Kidney (tissue), 14 donors: ENCODE measurements around the gene GGTLC2. TPM values are rescaled to one million over a fixed set of nuclear protein-coding genes. Genes with fewer than 3 reads are reported as not detected.
A peak's percentile ranks its signal among the peaks of the same experiment; 100 is the strongest.
"Not testable (repeated sequence)": the region's sequence is repeated elsewhere in the genome, so short reads cannot be mapped to it uniquely, and the experiment has no call there.

Experiments
- DNase-seq, 5 donors: peaks; one replicate each; pipeline ENCODE4 v3.0.0-alpha.2; 2013 to 2020
- FAIRE-seq: peaks from 2 replicates; lab custom pipeline; 2012; peaks lifted over from hg19 to GRCh38; lab: Jason Lieb, UNC
- H3K27ac ChIP-seq, 2 donors: one replicate each; pipeline ENCODE4 v1.7.0; 2013; ENCODE audit warnings: low read depth in 2 of 2, low read length in 2 of 2, inconsistent platforms in 1 of 2
- H3K27me3 ChIP-seq: one replicate; pipeline ENCODE4 v1.7.1; 2013; ENCODE audit warnings: low read length, inconsistent platforms; ENCODE audit not compliant: control insufficient read depth, insufficient read depth
- H3K36me3 ChIP-seq, 3 donors: one replicate each; pipeline versions ENCODE4 v1.7.0 to v1.7.1; 2013; ENCODE audit warnings: low read length in 3 of 3, control low read depth in 1 of 3, inconsistent platforms in 1 of 3; ENCODE audit not compliant: insufficient read depth in 3 of 3, control insufficient read depth in 2 of 3
- H3K4me1 ChIP-seq, 3 donors: one replicate each; pipeline versions ENCODE4 v1.7.0 to v1.7.1; 2013; ENCODE audit warnings: low read length in 3 of 3, inconsistent platforms in 1 of 3, low read depth in 1 of 3; ENCODE audit not compliant: control insufficient read depth in 2 of 3, insufficient read depth in 2 of 3
- H3K4me3 ChIP-seq, 3 donors: one replicate each; pipeline versions ENCODE4 v1.7.0 to v1.8.1; 2013; ENCODE audit warnings: low read length in 3 of 3, control low read depth in 1 of 3, inconsistent platforms in 1 of 3
- H3K9ac ChIP-seq, 3 donors: one replicate each; pipeline versions ENCODE4 v1.7.0 to v1.7.1; 2013; ENCODE audit warnings: low read length in 3 of 3, control low read depth in 1 of 3, inconsistent platforms in 1 of 3
- H3K9me3 ChIP-seq, 3 donors: one replicate each; pipeline versions ENCODE4 v1.7.0 to v1.7.1; 2013; ENCODE audit warnings: low read length in 3 of 3, control low read depth in 1 of 3, inconsistent platforms in 1 of 3; ENCODE audit not compliant: control insufficient read depth in 2 of 3, insufficient read depth in 1 of 3
- intact Hi-C: fragments of 100-400 bp; cut with DNase I; formaldehyde crosslinking; loops from one replicate; pipeline ENCODE4 v1.11.1; 2022
- polyA plus RNA-seq: library from polyadenylated mRNA; stranded (reverse); fragments of 350-450 nt; fragmentation: Illumina TruSeq; extraction: RNeasy Lipid Tissue Mini Kit (QIAGEN cat#74804); gene quantifications from one replicate; pipeline ENCODE4 v1.2.3, GENCODE V29; 2014; ENCODE audit warnings: low read depth, low replicate concordance; ENCODE audit not compliant: insufficient read depth
- total RNA-seq: library from RNA; stranded (reverse); fragmentation: NEBNext Ultra II Directional; extraction: Animal tissue kit (Norgen Biotek cat#: 25700); gene quantifications from one replicate; pipeline ENCODE4 v1.2.1, GENCODE V29; 2021
- TF ChIP-seq, protein P1 (sequence below): IDR thresholded peaks from 3 replicates; pipeline ENCODE4 v1.5.1; 2012; ENCODE audit warnings: mild to moderate bottlenecking, moderate library complexity, borderline replicate concordance; ENCODE audit not compliant: insufficient read depth; ENCODE audit errors: extremely low read depth
- donor health status: control.
- donor health status: control.
- donor health status: control.
- donor health status: control.
- donor health status: control.
- donor health status: DM: yes; HTN: yes; CAD: no.
- donor health status: Normal renal cell carcinoma (clear cell type).

GGTLC2 gene
- total and polyA plus RNA-seq, 2 donors from 2014 or later: 0.76 TPM; not detected in 1

DNA sequence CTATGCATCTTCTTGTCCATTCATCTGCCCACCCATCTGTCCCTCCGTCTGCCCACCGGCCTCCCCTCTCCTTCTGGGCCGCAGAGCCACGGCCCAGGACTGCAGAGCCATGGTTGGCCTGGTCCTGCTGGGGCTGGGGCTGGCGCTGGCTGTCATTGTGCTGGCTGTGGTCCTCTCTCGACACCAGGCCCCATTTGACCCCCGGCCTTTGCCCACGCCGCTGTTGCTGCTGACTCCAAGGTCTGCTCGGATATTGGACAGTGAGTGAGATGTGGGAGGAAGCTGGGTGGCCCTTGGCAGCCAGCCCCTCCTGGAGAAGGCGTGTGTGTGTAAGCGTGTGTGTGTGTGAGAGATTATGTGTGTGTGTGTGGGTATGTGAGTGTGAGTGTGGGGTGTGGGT is 7.7 kb downstream of the GGTLC2 start:
- H3K27me3 ChIP-seq, H3K9ac ChIP-seq, H3K9me3 ChIP-seq, H3K36me3 ChIP-seq, intact Hi-C loops, H3K4me3 ChIP-seq, H3K4me1 ChIP-seq, H3K27ac ChIP-seq, FAIRE-seq: not testable (repeated sequence)
- DNase-seq: peak in 4 of 5 donors; percentile 6 to 67 (median 28)

DNA sequence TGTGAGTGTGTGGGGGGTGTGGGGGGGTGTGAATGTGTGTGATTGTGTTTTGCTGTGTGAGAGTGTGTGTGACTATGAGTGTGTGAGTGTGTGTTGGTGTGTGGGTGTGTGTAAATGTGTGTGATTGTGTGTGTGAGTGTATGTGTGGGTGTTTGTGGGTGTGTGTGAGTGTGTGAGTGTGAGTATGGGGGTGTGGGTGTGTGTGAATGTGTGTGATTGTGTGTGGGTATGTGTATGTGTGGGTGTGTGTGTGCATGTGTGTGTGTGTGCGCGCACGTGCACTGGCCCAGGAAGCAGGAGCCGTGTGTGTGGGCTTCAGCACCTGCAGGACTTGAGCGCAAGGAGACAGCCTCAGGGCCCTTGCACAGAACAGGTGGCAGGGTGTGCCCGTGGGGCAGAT is 8.2 kb downstream of the GGTLC2 start:
- FAIRE-seq, intact Hi-C loops: not testable (repeated sequence)

DNA sequence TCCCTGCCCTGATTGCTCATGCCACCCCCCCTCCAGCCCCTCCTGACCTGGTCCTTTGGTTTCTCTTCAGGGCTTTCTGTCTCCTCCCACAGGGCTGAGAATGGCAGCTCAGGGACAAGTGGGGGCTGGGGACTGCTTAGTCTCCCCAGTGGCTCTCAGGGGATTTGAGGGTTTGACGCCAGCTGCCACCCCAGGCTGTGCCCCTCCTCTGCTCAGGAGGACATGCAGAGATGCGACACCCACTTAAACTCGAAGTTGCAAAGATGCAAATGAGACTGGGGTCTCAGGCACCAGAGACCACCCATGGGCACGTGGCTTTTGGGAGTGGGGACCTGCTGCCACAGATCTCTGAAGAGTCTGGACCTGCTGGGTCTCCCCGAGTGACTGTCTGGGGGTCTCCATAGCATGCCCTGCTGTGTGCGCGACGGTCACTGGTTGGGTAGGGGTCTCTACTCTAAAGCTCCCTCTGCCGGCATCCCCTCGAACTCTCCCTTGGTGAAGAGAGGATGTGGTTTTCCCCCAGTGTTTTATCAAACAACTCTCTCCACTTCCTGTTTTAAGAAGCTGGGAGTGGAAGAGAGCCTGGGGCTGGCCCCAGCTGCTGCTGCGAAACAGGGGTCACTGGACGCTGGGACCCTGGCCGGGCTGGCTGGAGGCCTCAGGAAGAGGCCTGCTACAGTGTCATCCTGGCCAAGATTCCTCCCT is 9.4 kb downstream of the GGTLC2 start:
- H3K27ac ChIP-seq, H3K27me3 ChIP-seq, DNase-seq, intact Hi-C loops, H3K36me3 ChIP-seq, H3K9me3 ChIP-seq, H3K9ac ChIP-seq, FAIRE-seq, H3K4me3 ChIP-seq, H3K4me1 ChIP-seq: not testable (repeated sequence)

More for the DNA sequence above, 8.2 kb downstream of the GGTLC2 start:
- H3K9ac ChIP-seq, H3K4me3 ChIP-seq, H3K27ac ChIP-seq, H3K36me3 ChIP-seq, H3K4me1 ChIP-seq, H3K9me3 ChIP-seq, H3K27me3 ChIP-seq: not testable (repeated sequence)
- DNase-seq: peak in 1 of 5 donors; percentile 45

DNA sequence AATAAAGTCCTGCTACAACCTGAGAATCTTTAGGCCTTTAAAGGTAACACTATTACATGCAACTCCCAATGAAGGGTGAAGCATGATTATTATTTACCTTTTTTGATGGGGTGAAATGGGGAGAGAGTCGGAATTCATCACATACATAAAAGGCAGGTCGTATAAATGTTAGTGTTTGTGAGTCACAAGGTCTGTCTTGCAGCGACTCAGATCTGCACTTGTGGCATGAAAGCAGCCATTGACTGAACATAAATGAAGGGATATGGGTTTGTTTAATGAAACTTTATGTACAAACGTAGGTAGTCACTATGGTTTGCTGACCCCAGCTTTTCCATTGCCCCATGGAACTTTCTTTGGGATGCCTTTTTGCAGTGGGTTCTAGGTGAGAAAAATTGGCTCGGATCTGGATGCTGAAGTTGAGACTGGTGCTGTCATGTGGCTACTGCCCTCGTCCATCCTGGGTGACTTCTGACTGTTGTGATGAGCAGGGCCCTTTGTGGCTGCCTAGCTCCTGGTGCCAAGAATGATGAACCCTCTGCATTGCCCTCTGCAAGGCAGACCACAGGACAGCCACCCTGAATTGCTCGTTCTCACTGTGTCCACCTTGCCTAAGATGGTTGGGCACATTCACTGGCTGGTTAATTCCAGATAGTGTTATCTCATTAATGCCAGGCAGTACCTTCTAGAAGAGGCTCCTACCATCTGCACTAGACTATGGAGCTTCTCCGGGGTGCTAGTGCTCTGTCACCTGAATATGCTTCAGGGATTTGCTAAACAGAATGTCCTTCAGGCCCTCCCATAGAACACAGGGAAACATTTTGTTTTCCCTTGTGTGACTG is 11.3 kb downstream of the GGTLC2 start:
- no peaks in the 10 kb centered on the region for H3K27me3 ChIP-seq
- no peaks in the 10 kb centered on the region for H3K4me1 ChIP-seq
- TF ChIP-seq, protein P1, sequence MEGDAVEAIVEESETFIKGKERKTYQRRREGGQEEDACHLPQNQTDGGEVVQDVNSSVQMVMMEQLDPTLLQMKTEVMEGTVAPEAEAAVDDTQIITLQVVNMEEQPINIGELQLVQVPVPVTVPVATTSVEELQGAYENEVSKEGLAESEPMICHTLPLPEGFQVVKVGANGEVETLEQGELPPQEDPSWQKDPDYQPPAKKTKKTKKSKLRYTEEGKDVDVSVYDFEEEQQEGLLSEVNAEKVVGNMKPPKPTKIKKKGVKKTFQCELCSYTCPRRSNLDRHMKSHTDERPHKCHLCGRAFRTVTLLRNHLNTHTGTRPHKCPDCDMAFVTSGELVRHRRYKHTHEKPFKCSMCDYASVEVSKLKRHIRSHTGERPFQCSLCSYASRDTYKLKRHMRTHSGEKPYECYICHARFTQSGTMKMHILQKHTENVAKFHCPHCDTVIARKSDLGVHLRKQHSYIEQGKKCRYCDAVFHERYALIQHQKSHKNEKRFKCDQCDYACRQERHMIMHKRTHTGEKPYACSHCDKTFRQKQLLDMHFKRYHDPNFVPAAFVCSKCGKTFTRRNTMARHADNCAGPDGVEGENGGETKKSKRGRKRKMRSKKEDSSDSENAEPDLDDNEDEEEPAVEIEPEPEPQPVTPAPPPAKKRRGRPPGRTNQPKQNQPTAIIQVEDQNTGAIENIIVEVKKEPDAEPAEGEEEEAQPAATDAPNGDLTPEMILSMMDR: no peak
- H3K9me3 ChIP-seq: no peaks in the 10 kb centered on the region
- DNase-seq (no peak), FAIRE-seq (no peak)
- intact Hi-C loops: no loop called here
- no peak overlapping the region for H3K4me3 ChIP-seq
- H3K9ac ChIP-seq: no peak overlapping the region
- H3K36me3 ChIP-seq: no peaks in the 10 kb centered on the region
- H3K27ac ChIP-seq: no peak overlapping the region

DNA sequence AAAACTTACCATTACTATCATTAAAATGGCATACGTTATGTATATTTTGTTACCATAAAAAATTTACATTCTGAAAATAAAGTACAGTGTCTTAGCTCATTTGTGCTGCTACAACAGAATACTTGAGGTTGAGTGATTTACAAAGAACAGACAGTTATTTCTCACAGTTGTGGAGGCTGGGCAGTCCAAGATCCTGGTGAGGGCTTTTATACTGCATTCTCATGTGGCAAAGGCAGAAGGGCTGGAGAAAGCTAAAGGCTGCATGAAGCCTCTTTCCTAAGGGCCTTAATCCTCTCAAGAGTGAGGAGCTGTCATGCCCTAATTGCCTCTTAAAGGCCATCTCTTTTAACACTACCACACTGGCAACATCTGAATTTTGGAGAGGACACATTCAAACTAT is 13.3 kb downstream of the GGTLC2 start:
- TF ChIP-seq, protein P1: no peak
- Histone ChIP-seq H3K27me3 (no peaks in the 10 kb centered on the region), H3K4me3 (no peak overlapping the region), H3K9ac (no peak overlapping the region), H3K4me1 (no peaks in the 10 kb centered on the region), H3K36me3 (no peaks in the 10 kb centered on the region), H3K9me3 (no peaks in the 10 kb centered on the region), H3K27ac (no peak overlapping the region)
- no peak for FAIRE-seq
- no peak for DNase-seq
- intact Hi-C loops: no loop called here
